ENCODE data around the gene PTPRC.

PTPRC gene

GRCh38 chr1:198700016-198700392 lies 61.2 kb downstream of the PTPRC start:
- no peak for DNase-seq (ENCODE audit: low read depth in 4 of 4, low spot score in 1 of 4)

- DNase-seq (ENCODE audit: low read depth in 4 of 4, low spot score in 1 of 4), result no peak
These were observed 61.6 kb downstream of the PTPRC start for GRCh38 chr1:198700396-198700795.

- no peak for DNase-seq (ENCODE audit: low read depth in 4 of 4, low spot score in 1 of 4)
These were observed 62.4 kb downstream of the PTPRC start for GRCh38 chr1:198701250-198701649.

GRCh38 chr1:198701766-198702539 lies 63.1 kb downstream of the PTPRC start:
- DNase-seq (ENCODE audit: low read depth in 4 of 4, low spot score in 1 of 4), result no peak

- no peak for DNase-seq (ENCODE audit: low read depth in 4 of 4, low spot score in 1 of 4)
These were observed 70.1 kb downstream of the PTPRC start for GRCh38 chr1:198708761-198709525.

GRCh38 chr1:198711837-198712236 lies 73.0 kb downstream of the PTPRC start:
- DNase-seq (ENCODE audit: low read depth in 4 of 4, low spot score in 1 of 4), result no peak

GRCh38 chr1:198713081-198713480 lies 74.2 kb downstream of the PTPRC start:
- DNase-seq (ENCODE audit: low read depth in 4 of 4, low spot score in 1 of 4), result no peak

- no peak for DNase-seq (ENCODE audit: low read depth in 4 of 4, low spot score in 1 of 4)
These were observed 75.4 kb downstream of the PTPRC start for GRCh38 chr1:198714271-198714670.

GRCh38 chr1:198716051-198716450 lies 77.2 kb downstream of the PTPRC start:
- DNase-seq (ENCODE audit: low read depth in 4 of 4, low spot score in 1 of 4), result no peak

- DNase-seq (ENCODE audit: low read depth in 4 of 4, low spot score in 1 of 4), result no peak
These were observed 78.7 kb downstream of the PTPRC start for GRCh38 chr1:198717510-198717909.

GRCh38 chr1:198723127-198723526 lies 84.3 kb downstream of the PTPRC start:
- DNase-seq (ENCODE audit: low read depth in 4 of 4, low spot score in 1 of 4), result no peak

GRCh38 chr1:198725090-198725489 lies 86.2 kb downstream of the PTPRC start:
- DNase-seq (ENCODE audit: low read depth in 4 of 4, low spot score in 1 of 4), result no peak

- no peak for DNase-seq (ENCODE audit: low read depth in 4 of 4, low spot score in 1 of 4)
These were observed 87.6 kb downstream of the PTPRC start for GRCh38 chr1:198726455-198726854.

- no peak for DNase-seq (ENCODE audit: low read depth in 4 of 4, low spot score in 1 of 4)
These were observed 90.5 kb downstream of the PTPRC start for GRCh38 chr1:198729195-198729863.

GRCh38 chr1:198730952-198731351 lies 92.1 kb downstream of the PTPRC start:
- DNase-seq (ENCODE audit: low read depth in 4 of 4, low spot score in 1 of 4), result no peak

GRCh38 chr1:198734323-198735008 lies 95.6 kb downstream of the PTPRC start:
- DNase-seq (ENCODE audit: low read depth in 4 of 4, low spot score in 1 of 4), result no peak

- no peak for DNase-seq (ENCODE audit: low read depth in 4 of 4, low spot score in 1 of 4)
These were observed 102.9 kb downstream of the PTPRC start for GRCh38 chr1:198741744-198742143.

- DNase-seq (ENCODE audit: low read depth in 4 of 4, low spot score in 1 of 4), result no peak
These were observed 108.3 kb downstream of the PTPRC start for GRCh38 chr1:198747127-198747526.

GRCh38 chr1:198749279-198749678 lies 110.4 kb downstream of the PTPRC start:
- DNase-seq (ENCODE audit: low read depth in 4 of 4, low spot score in 1 of 4), result no peak

GRCh38 chr1:198750081-198750480 lies 111.2 kb downstream of the PTPRC start:
- DNase-seq (ENCODE audit: low read depth in 4 of 4, low spot score in 1 of 4), result no peak

- DNase-seq (ENCODE audit: low read depth in 4 of 4, low spot score in 1 of 4), result no peak
These were observed 112.9 kb downstream of the PTPRC start for GRCh38 chr1:198751741-198752140.

Measured in stimulated activated CD4-positive, alpha-beta T cell treated with anti-CD3 and anti-CD28 coated beads, Interleukin-1b, Interleukin-23, amount 100 ng/mL, for 24 hours (primary cell).